Activated CD8-positive, alpha-beta memory T cell treated with anti-CD3 and anti-CD28 coated beads, Interleukin-2, amount 10 ng/mL, durations not matched to agents 7 days and 5 days (primary cell): ENCODE results near the gene IGF1R. TPM values are rescaled to one million over a fixed set of nuclear protein-coding genes. Genes with fewer than 3 reads are reported as not detected.

Experiments
- ATAC-seq: fragments of 150-1000 bp; cut with Tn5 transposase; one replicate; pipeline ENCODE4 v1.10.0; 2021; ENCODE audit warnings: moderate library complexity
- CTCF ChIA-PET: fragments of 350-600 bp; sonication (Branson Sonifier 250); formaldehyde crosslinking; loops from one replicate; lab custom pipeline; 2021; ENCODE audit warnings: antibody characterized with exemption; lab: Charles Lee
- DNase-seq: peaks from one replicate; pipeline ENCODE4 v3.0.0-alpha.2; 2020
- H3K27ac Mint-ChIP-seq: one replicate; pipeline ENCODE4 v1.8.0; 2021; ENCODE audit warnings: mild to moderate bottlenecking, mixed read lengths
- H3K27me3 Mint-ChIP-seq: one replicate; pipeline ENCODE4 v1.8.0; 2021; ENCODE audit warnings: mixed read lengths
- H3K36me3 Mint-ChIP-seq: one replicate; pipeline ENCODE4 v1.8.0; 2021; ENCODE audit warnings: mild to moderate bottlenecking, mixed read lengths
- H3K4me1 Mint-ChIP-seq: one replicate; pipeline ENCODE4 v1.8.0; 2021; ENCODE audit warnings: mixed read lengths
- H3K4me3 Mint-ChIP-seq: one replicate; pipeline ENCODE4 v1.8.0; 2021; ENCODE audit warnings: mild to moderate bottlenecking, moderate library complexity, mixed read lengths
- H3K9me3 Mint-ChIP-seq: one replicate; pipeline ENCODE4 v1.8.0; 2022; ENCODE audit warnings: low read depth, mixed read lengths
- total RNA-seq, 2 experiments: library from RNA; stranded (reverse); gene quantifications; one replicate each; pipeline ENCODE4 v1.2.3, GENCODE V29; 2021

Gene IGF1R
- total RNA-seq, 2 experiments from 2014 or later, result 6.2 to 7.0 TPM

- Mint-ChIP-seq H3K9me3 (no peaks in the 10 kb centered on the region), H3K27ac (no peak overlapping the region), H3K4me1 (peaks cover 5% of the 10 kb centered on the region), H3K4me3 (no peak overlapping the region), H3K36me3 (no peaks in the 10 kb centered on the region), H3K27me3 (no peaks in the 10 kb centered on the region)
- CTCF ChIA-PET, result no interaction called here
- ATAC-seq (no peak), DNase-seq (no peak)
These were observed 83.5 kb downstream of the IGF1R start for GRCh38 chr15:98731712-98732450.

- no peaks in the 10 kb centered on the region for H3K36me3 Mint-ChIP-seq
- no peak overlapping the region for H3K27ac Mint-ChIP-seq
- H3K27me3 Mint-ChIP-seq, result no peaks in the 10 kb centered on the region
- no peak overlapping the region for H3K4me3 Mint-ChIP-seq
- H3K9me3 Mint-ChIP-seq, result no peaks in the 10 kb centered on the region
- DNase-seq (no peak), ATAC-seq (no peak)
- CTCF ChIA-PET, result no interaction called here
- H3K4me1 Mint-ChIP-seq, result no peaks in the 10 kb centered on the region
These were observed 84.8 kb downstream of the IGF1R start for GRCh38 chr15:98733098-98733497.

- ATAC-seq (no peak), DNase-seq (no peak)
- H3K4me3 Mint-ChIP-seq, result no peak overlapping the region
- CTCF ChIA-PET, result no interaction called here
- no peaks in the 10 kb centered on the region for H3K27me3 Mint-ChIP-seq
- no peaks in the 10 kb centered on the region for H3K9me3 Mint-ChIP-seq
- H3K4me1 Mint-ChIP-seq, result peaks cover 7% of the 10 kb centered on the region
- H3K36me3 Mint-ChIP-seq, result no peaks in the 10 kb centered on the region
- no peak overlapping the region for H3K27ac Mint-ChIP-seq
These were observed 86.3 kb downstream of the IGF1R start for GRCh38 chr15:98734466-98735199.

- Mint-ChIP-seq H3K27ac (no peak overlapping the region), H3K4me3 (no peak overlapping the region), H3K36me3 (no peaks in the 10 kb centered on the region), H3K4me1 (peaks cover 12% of the 10 kb centered on the region), H3K9me3 (no peaks in the 10 kb centered on the region), H3K27me3 (no peaks in the 10 kb centered on the region)
- DNase-seq, result no peak
- CTCF ChIA-PET, result no interaction called here
- ATAC-seq, result no peak
These were observed 87.0 kb downstream of the IGF1R start for GRCh38 chr15:98735304-98735703.

GRCh38 chr15:98735895-98736617 is 87.7 kb downstream of the IGF1R start:
- Mint-ChIP-seq H3K9me3 (no peaks in the 10 kb centered on the region), H3K27ac (no peak overlapping the region), H3K4me3 (no peak overlapping the region), H3K4me1 (peaks cover 16% of the 10 kb centered on the region), H3K27me3 (no peaks in the 10 kb centered on the region), H3K36me3 (no peaks in the 10 kb centered on the region)
- ATAC-seq (no peak), DNase-seq (no peak)
- CTCF ChIA-PET, result no interaction called here

GRCh38 chr15:98737159-98737558 is 88.8 kb downstream of the IGF1R start:
- CTCF ChIA-PET, result no interaction called here
- H3K27ac Mint-ChIP-seq, result no peak overlapping the region
- peaks cover 16% of the 10 kb centered on the region for H3K4me1 Mint-ChIP-seq
- H3K27me3 Mint-ChIP-seq, result no peaks in the 10 kb centered on the region
- no peaks in the 10 kb centered on the region for H3K9me3 Mint-ChIP-seq
- ATAC-seq, result no peak
- no peak for DNase-seq
- no peak overlapping the region for H3K4me3 Mint-ChIP-seq
- no peaks in the 10 kb centered on the region for H3K36me3 Mint-ChIP-seq

- Mint-ChIP-seq H3K36me3 (no peaks in the 10 kb centered on the region), H3K27ac (no peak overlapping the region), H3K9me3 (no peaks in the 10 kb centered on the region), H3K27me3 (no peaks in the 10 kb centered on the region), H3K4me3 (no peak overlapping the region), H3K4me1 (peaks cover 16% of the 10 kb centered on the region)
- CTCF ChIA-PET, result no interaction called here
- DNase-seq (no peak), ATAC-seq (no peak)
These were observed 89.4 kb downstream of the IGF1R start for GRCh38 chr15:98737721-98738120.

- no peaks in the 10 kb centered on the region for H3K27me3 Mint-ChIP-seq
- H3K4me1 Mint-ChIP-seq, result peaks cover 16% of the 10 kb centered on the region
- no peak overlapping the region for H3K4me3 Mint-ChIP-seq
- no peak overlapping the region for H3K27ac Mint-ChIP-seq
- no peaks in the 10 kb centered on the region for H3K36me3 Mint-ChIP-seq
- H3K9me3 Mint-ChIP-seq, result no peaks in the 10 kb centered on the region
- CTCF ChIA-PET, result no interaction called here
- peak; percentile 39 for ATAC-seq
- DNase-seq, result no peak
These were observed 90.5 kb downstream of the IGF1R start for GRCh38 chr15:98738689-98739401.

GRCh38 chr15:98740295-98740694 is 92.0 kb downstream of the IGF1R start:
- Mint-ChIP-seq H3K36me3 (no peaks in the 10 kb centered on the region), H3K4me1 (peaks cover 16% of the 10 kb centered on the region), H3K27me3 (no peaks in the 10 kb centered on the region), H3K27ac (no peak overlapping the region), H3K4me3 (no peak overlapping the region), H3K9me3 (no peaks in the 10 kb centered on the region)
- CTCF ChIA-PET, result no interaction called here
- ATAC-seq (no peak), DNase-seq (no peak)

GRCh38 chr15:98740963-98741362 is 92.6 kb downstream of the IGF1R start:
- Mint-ChIP-seq H3K27ac (no peak overlapping the region), H3K36me3 (no peaks in the 10 kb centered on the region), H3K4me3 (no peak overlapping the region), H3K27me3 (no peaks in the 10 kb centered on the region), H3K9me3 (no peaks in the 10 kb centered on the region), H3K4me1 (peaks cover 17% of the 10 kb centered on the region)
- no peak for DNase-seq
- CTCF ChIA-PET, result no interaction called here
- no peak for ATAC-seq

GRCh38 chr15:98743177-98743576 is 94.8 kb downstream of the IGF1R start:
- Mint-ChIP-seq H3K9me3 (no peaks in the 10 kb centered on the region), H3K4me3 (no peak overlapping the region), H3K27me3 (no peaks in the 10 kb centered on the region), H3K36me3 (peaks cover 1% of the 10 kb centered on the region), H3K4me1 (peaks cover 17% of the 10 kb centered on the region), H3K27ac (no peak overlapping the region)
- CTCF ChIA-PET, result no interaction called here
- DNase-seq (no peak), ATAC-seq (no peak)

GRCh38 chr15:98744506-98744905 is 96.2 kb downstream of the IGF1R start:
- Mint-ChIP-seq H3K4me3 (no peak overlapping the region), H3K9me3 (no peaks in the 10 kb centered on the region), H3K4me1 (peaks cover 11% of the 10 kb centered on the region), H3K27ac (no peak overlapping the region), H3K36me3 (peaks cover 1% of the 10 kb centered on the region), H3K27me3 (no peaks in the 10 kb centered on the region)
- CTCF ChIA-PET, result no interaction called here
- DNase-seq (no peak), ATAC-seq (no peak)

- H3K36me3 Mint-ChIP-seq, result peaks cover 1% of the 10 kb centered on the region
- no peak overlapping the region for H3K27ac Mint-ChIP-seq
- ATAC-seq, result no peak
- no peak for DNase-seq
- no peaks in the 10 kb centered on the region for H3K9me3 Mint-ChIP-seq
- peaks cover 6% of the 10 kb centered on the region for H3K4me1 Mint-ChIP-seq
- H3K27me3 Mint-ChIP-seq, result no peaks in the 10 kb centered on the region
- no peak overlapping the region for H3K4me3 Mint-ChIP-seq
- CTCF ChIA-PET, result no interaction called here
These were observed 96.8 kb downstream of the IGF1R start for GRCh38 chr15:98745179-98745578.
